Testis (tissue), 3 donors: Measurements from ENCODE around the gene PPP6R2. TPM values are rescaled to one million over a fixed set of nuclear protein-coding genes. Genes with fewer than 3 reads are reported as not detected.

Experiments
- DNase-seq: peaks from one replicate; pipeline ENCODE4 v3.0.0-alpha.2; 2019
- H3K27ac ChIP-seq, 2 donors: fragments of 200-600 bp; sonication (generic); one replicate each; pipeline ENCODE4 v1.5.1; 2019
- H3K27me3 ChIP-seq: fragments of 200-600 bp; sonication (generic); one replicate; pipeline ENCODE4 v1.5.1; 2019
- H3K36me3 ChIP-seq: fragments of 200-600 bp; sonication (generic); one replicate; pipeline ENCODE4 v1.5.1; 2017; ENCODE audit warnings: low read depth; ENCODE audit errors: missing control alignments
- H3K4me1 ChIP-seq: fragments of 200-600 bp; sonication (generic); one replicate; pipeline ENCODE4 v1.5.1; 2019
- H3K4me3 ChIP-seq, 2 donors: fragments of 200-600 bp; sonication (generic); one replicate each; pipeline ENCODE4 v1.5.1; 2017 to 2019
- H3K9me3 ChIP-seq: fragments of 200-600 bp; sonication (generic); one replicate; pipeline ENCODE4 v1.5.1; 2017
- POLR2A ChIP-seq: fragments of 450-650 bp; IDR thresholded peaks from one replicate; pipeline ENCODE4 v1.6.1; 2017; ENCODE audit warnings: antibody characterized with exemption, mild to moderate bottlenecking, moderate library complexity
- WGBS, 2 donors: methylation state at CpG; one replicate each; pipeline ENCODE4 v1.1.5; 2018; 5-methylcytosine and 5-hydroxymethylcytosine counted together
- intact Hi-C: fragments of 100-400 bp; cut with DNase I; formaldehyde crosslinking; loops from one replicate; pipeline ENCODE4 v1.15.1; 2023; ENCODE audit warnings: low total_unique reads
- polyA plus RNA-seq: library from polyadenylated mRNA; stranded (reverse); fragments of 350-450 nt; fragmentation: Illumina TruSeq; extraction: RNeasy Lipid Tissue Mini Kit (QIAGEN cat#74804); gene quantifications from one replicate; pipeline ENCODE4 v1.2.3, GENCODE V29; 2014; ENCODE audit warnings: low read depth, low replicate concordance; ENCODE audit not compliant: insufficient read depth
- total RNA-seq, 2 donors: library from RNA; depleted of rRNA; stranded (reverse); fragments of >200 nt; gene quantifications; one replicate each; pipeline ENCODE4 v1.2.3, GENCODE V29; 2016
- TF ChIP-seq, protein P1 (sequence below), 3 experiments: fragments of 450-650 bp in 2 of 3; fragments of 200-600 bp in 1 of 3; sonication (generic) in 1 of 3; IDR thresholded peaks; one replicate each; pipeline ENCODE4 v1.5.1; 2016 to 2019; ENCODE audit warnings: antibody characterized with exemption in 3 of 3, mild to moderate bottlenecking in 2 of 3, moderate library complexity in 1 of 3

Gene PPP6R2
- total and polyA plus RNA-seq, 3 donors from 2014 or later = 123 to 142 (median 138) TPM

DNA sequence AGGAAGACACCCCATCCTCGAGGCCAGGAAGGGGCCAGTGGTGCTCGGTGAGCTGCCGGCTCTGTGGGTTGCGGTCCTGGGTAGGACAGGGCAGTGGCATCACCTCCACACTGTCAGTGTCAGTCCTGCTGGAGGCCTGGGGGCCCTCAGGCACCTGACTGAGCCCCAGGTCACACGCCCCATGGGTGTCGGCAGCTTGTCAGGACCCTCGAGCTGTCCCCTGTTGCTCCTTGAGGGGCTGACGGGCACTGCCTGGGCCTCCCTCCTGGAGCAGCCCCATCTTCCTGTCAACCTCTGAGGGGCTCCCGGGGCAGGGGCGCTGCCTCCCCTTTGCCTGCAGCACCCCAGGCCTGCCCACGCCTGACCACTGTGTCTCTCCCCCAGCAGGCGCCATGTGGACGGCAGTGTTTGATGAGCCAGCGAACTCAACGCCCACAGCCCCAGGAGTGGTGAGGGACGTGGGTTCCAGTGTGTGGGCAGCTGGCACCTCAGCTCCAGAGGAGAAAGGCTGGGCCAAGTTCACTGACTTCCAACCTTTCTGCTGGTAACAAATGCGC lies 96.3 kb downstream of the PPP6R2 start:
- WGBS, 2 donors = 84 to 92% methylated on average over 5 to 17 of the region's 17 CpGs
- TF ChIP-seq POLR2A = no peak
- TF ChIP-seq, protein P1, sequence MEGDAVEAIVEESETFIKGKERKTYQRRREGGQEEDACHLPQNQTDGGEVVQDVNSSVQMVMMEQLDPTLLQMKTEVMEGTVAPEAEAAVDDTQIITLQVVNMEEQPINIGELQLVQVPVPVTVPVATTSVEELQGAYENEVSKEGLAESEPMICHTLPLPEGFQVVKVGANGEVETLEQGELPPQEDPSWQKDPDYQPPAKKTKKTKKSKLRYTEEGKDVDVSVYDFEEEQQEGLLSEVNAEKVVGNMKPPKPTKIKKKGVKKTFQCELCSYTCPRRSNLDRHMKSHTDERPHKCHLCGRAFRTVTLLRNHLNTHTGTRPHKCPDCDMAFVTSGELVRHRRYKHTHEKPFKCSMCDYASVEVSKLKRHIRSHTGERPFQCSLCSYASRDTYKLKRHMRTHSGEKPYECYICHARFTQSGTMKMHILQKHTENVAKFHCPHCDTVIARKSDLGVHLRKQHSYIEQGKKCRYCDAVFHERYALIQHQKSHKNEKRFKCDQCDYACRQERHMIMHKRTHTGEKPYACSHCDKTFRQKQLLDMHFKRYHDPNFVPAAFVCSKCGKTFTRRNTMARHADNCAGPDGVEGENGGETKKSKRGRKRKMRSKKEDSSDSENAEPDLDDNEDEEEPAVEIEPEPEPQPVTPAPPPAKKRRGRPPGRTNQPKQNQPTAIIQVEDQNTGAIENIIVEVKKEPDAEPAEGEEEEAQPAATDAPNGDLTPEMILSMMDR (IDR thresholded peaks at IDR 0.05) = no peak
- H3K27me3 ChIP-seq = no peaks in the 10 kb centered on the region
- no peak for DNase-seq
- H3K27ac ChIP-seq = no peak overlapping the region
- H3K9me3 ChIP-seq = no peaks in the 10 kb centered on the region
- no peaks in the 10 kb centered on the region for H3K36me3 ChIP-seq
- peaks cover 8% of the 10 kb centered on the region for H3K4me1 ChIP-seq
- H3K4me3 ChIP-seq = no peak overlapping the region
- intact Hi-C loops = no loop called here

DNA sequence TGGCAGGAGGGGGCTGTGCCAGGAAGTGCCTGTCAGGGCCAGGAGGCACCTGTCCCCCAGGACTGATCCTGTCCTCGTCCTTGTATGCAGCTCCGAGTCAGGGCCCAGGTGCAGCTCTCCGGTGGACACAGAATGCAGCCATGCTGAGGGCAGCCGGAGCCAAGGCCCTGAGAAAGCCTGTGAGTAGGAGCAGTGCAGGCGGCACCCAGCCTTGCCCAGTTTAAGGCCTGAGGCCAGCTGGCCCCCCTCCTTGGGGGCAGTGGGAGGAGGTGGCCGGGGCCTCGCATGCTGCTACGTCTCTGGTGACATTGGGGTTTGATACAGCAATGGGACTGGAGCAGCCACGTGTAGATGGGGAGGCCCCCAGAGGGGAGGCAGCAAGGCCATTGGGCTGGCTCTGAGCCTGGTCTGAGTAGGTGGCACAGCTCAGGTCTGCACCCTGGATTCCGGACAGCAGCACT lies 96.8 kb downstream of the PPP6R2 start:
- TF ChIP-seq POLR2A = no peak
- TF ChIP-seq, protein P1 (IDR thresholded peaks at IDR 0.05) = no peak
- intact Hi-C loops = no loop called here
- Histone ChIP-seq H3K36me3 (no peaks in the 10 kb centered on the region), H3K9me3 (no peaks in the 10 kb centered on the region), H3K4me1 (peaks cover 9% of the 10 kb centered on the region), H3K4me3 (no peak overlapping the region), H3K27ac (no peak overlapping the region), H3K27me3 (no peaks in the 10 kb centered on the region)
- no peak for DNase-seq
- 70 to 90% methylated on average over 2 to 10 of the region's 10 CpGs for WGBS, 2 donors

DNA sequence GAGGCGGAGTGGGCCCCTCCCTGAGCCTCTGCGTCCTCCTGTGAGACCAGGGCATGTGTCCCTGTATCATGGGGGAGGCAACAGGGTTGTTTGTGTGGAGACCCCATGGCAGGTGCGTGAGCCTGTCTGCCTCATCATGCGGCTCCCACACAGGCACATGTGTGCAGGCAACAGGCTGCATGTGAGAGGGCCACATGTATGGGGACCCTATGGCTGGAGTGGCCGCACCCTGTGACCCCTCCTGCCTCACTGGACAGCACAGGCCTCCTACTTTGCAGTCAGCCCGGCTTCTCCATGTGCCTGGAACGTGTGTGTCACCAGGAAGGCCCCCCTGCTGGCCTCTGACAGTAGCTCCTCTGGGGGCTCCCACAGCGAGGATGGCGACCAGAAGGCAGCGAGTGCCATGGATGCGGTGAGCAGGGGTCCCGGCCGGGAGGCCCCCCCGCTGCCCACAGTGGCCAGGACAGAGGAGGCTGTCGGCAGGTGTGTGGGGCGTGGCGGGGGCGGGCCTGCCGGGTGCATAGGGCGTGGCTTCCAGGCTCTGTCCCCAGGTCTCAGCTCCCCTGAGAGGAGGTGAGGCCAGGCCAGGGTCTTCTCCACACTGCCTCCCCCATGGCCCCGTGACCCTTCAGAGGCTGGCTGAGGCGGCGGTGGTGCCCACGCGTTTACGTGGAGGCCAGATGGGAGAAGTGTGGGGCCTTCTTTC lies 97.6 kb downstream of the PPP6R2 start:
- TF ChIP-seq POLR2A = no peak
- TF ChIP-seq, protein P1 (IDR thresholded peaks at IDR 0.05) = no peak
- no peak overlapping the region for H3K27ac ChIP-seq
- peaks cover 9% of the 10 kb centered on the region for H3K4me1 ChIP-seq
- no peak for DNase-seq
- H3K4me3 ChIP-seq = no peak overlapping the region
- H3K9me3 ChIP-seq = no peaks in the 10 kb centered on the region
- intact Hi-C loops = no loop called here
- no peaks in the 10 kb centered on the region for H3K27me3 ChIP-seq
- WGBS, 2 donors = 82 to 100% methylated on average over 2 to 26 of the region's 26 CpGs
- H3K36me3 ChIP-seq = no peaks in the 10 kb centered on the region

DNA sequence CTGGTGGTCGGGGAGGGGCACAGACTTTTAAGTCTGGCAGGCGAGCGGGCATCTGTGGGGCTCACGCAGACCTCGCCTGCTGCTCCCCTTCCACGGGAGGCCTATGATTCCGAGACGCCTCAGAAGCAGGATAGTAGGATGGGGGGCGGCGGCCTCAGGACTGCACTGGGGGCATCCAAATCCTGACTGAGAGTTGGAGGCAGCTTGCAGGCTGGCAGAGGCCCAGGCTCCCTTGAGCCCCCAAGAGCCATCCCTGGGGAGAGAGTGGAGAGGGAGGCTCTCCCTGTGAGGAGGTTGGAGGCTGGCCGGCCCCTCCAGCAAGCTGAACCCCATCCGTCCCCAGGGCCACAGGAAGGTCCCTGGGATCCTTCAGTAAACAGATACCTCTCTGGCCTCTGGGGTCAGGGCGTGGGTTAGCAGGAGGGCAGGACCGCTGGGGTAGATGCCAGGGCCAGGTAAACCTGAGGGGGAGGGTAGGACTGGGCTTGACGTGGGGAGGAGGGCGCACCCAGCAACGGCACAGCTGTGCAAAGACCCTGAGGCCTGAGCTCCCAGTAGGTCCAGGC lies 98.4 kb downstream of the PPP6R2 start:
- Histone ChIP-seq H3K27me3 (no peaks in the 10 kb centered on the region), H3K36me3 (no peaks in the 10 kb centered on the region), H3K4me3 (no peak overlapping the region), H3K9me3 (no peaks in the 10 kb centered on the region), H3K27ac (no peak overlapping the region), H3K4me1 (peaks cover 9% of the 10 kb centered on the region)
- 85 to 95% methylated on average over 11 to 17 of the region's 17 CpGs for WGBS, 2 donors
- no peak for DNase-seq
- intact Hi-C loops = no loop called here
- TF ChIP-seq, protein P1 (IDR thresholded peaks at IDR 0.05) = no peak
- TF ChIP-seq POLR2A = no peak
